Measurements from ENCODE around the gene ITGA8.

The ITGA8 gene

GRCh38 chr10:15626937-15627336, 92.8 kb downstream of the ITGA8 start:
- DNase-seq (ENCODE audit: low read depth) = no peak
- no peak overlapping the region for H3K4me3 ChIP-seq (ENCODE audit: control insufficient read depth, low read depth, low read length)
- no peak for TF ChIP-seq CTCF (conservative IDR thresholded peaks at IDR 0.05; ENCODE audit: control insufficient read depth, insufficient read depth, low read depth, low read length)

- TF ChIP-seq CTCF (conservative IDR thresholded peaks at IDR 0.05; ENCODE audit: control insufficient read depth, insufficient read depth, low read depth, low read length) = no peak
- DNase-seq (ENCODE audit: low read depth) = no peak
- H3K4me3 ChIP-seq (ENCODE audit: control insufficient read depth, low read depth, low read length) = no peak overlapping the region
These were observed 94.5 kb downstream of the ITGA8 start for GRCh38 chr10:15625261-15625660.

GRCh38 chr10:15624401-15625196, 95.1 kb downstream of the ITGA8 start:
- H3K4me3 ChIP-seq (ENCODE audit: control insufficient read depth, low read depth, low read length) = no peak overlapping the region

GRCh38 chr10:15620836-15621515, 98.7 kb downstream of the ITGA8 start:
- no peak for TF ChIP-seq CTCF (conservative IDR thresholded peaks at IDR 0.05; ENCODE audit: control insufficient read depth, insufficient read depth, low read depth, low read length)
- no peak overlapping the region for H3K4me3 ChIP-seq (ENCODE audit: control insufficient read depth, low read depth, low read length)
- no peak for DNase-seq (ENCODE audit: low read depth)

More at GRCh38 chr10:15624401-15625196, 95.1 kb downstream of the ITGA8 start:
- no peak for TF ChIP-seq CTCF (conservative IDR thresholded peaks at IDR 0.05; ENCODE audit: control insufficient read depth, insufficient read depth, low read depth, low read length)
- peak; percentile 48 for DNase-seq (ENCODE audit: low read depth)

GRCh38 chr10:15620337-15620736, 99.4 kb downstream of the ITGA8 start:
- TF ChIP-seq CTCF (conservative IDR thresholded peaks at IDR 0.05; ENCODE audit: control insufficient read depth, insufficient read depth, low read depth, low read length) = no peak
- no peak for DNase-seq (ENCODE audit: low read depth)
- H3K4me3 ChIP-seq (ENCODE audit: control insufficient read depth, low read depth, low read length) = no peak overlapping the region

- no peak for DNase-seq (ENCODE audit: low read depth)
- no peak for TF ChIP-seq CTCF (conservative IDR thresholded peaks at IDR 0.05; ENCODE audit: control insufficient read depth, insufficient read depth, low read depth, low read length)
- H3K4me3 ChIP-seq (ENCODE audit: control insufficient read depth, low read depth, low read length) = no peak overlapping the region
These were observed 110.5 kb downstream of the ITGA8 start for GRCh38 chr10:15609246-15609645.
